ENCODE measurements around the gene SERTAD2.

The SERTAD2 gene

GRCh38 chr2:64698668-64699444, 45.1 kb upstream of the SERTAD2 start:
- H3K27me3 ChIP-seq (ENCODE audit: insufficient read depth, poor library complexity, severe bottlenecking), result no peaks in the 10 kb centered on the region
- no peak overlapping the region for H3K27ac ChIP-seq (replicated peaks)
- no peak overlapping the region for H3K4me3 ChIP-seq (replicated peaks; ENCODE audit: insufficient read depth, low read length)
- TF ChIP-seq SPI1 (IDR thresholded peaks at IDR 0.05; ENCODE audit: borderline replicate concordance, low read depth) (no peak), GABPA (IDR thresholded peaks at IDR 0.05; ENCODE audit: low read depth) (no peak), POLR2AphosphoS5 (IDR thresholded peaks at IDR 0.05; ENCODE audit: low read depth) (no peak), CTCF (IDR thresholded peaks at IDR 0.05; ENCODE audit: insufficient read depth, low read length) (no peak)
- TF ChIP-seq, protein P1, sequence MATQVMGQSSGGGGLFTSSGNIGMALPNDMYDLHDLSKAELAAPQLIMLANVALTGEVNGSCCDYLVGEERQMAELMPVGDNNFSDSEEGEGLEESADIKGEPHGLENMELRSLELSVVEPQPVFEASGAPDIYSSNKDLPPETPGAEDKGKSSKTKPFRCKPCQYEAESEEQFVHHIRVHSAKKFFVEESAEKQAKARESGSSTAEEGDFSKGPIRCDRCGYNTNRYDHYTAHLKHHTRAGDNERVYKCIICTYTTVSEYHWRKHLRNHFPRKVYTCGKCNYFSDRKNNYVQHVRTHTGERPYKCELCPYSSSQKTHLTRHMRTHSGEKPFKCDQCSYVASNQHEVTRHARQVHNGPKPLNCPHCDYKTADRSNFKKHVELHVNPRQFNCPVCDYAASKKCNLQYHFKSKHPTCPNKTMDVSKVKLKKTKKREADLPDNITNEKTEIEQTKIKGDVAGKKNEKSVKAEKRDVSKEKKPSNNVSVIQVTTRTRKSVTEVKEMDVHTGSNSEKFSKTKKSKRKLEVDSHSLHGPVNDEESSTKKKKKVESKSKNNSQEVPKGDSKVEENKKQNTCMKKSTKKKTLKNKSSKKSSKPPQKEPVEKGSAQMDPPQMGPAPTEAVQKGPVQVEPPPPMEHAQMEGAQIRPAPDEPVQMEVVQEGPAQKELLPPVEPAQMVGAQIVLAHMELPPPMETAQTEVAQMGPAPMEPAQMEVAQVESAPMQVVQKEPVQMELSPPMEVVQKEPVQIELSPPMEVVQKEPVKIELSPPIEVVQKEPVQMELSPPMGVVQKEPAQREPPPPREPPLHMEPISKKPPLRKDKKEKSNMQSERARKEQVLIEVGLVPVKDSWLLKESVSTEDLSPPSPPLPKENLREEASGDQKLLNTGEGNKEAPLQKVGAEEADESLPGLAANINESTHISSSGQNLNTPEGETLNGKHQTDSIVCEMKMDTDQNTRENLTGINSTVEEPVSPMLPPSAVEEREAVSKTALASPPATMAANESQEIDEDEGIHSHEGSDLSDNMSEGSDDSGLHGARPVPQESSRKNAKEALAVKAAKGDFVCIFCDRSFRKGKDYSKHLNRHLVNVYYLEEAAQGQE (IDR thresholded peaks at IDR 0.05; ENCODE audit: insufficient replicate concordance, low read depth), result no peak
- no peak for DNase-seq (ENCODE audit: low read depth in 1 of 2, low spot score in 1 of 2)

GRCh38 chr2:64698177-64698643, 44.5 kb upstream of the SERTAD2 start:
- H3K27ac ChIP-seq (replicated peaks), result no peak overlapping the region
- no peaks in the 10 kb centered on the region for H3K27me3 ChIP-seq (ENCODE audit: insufficient read depth, poor library complexity, severe bottlenecking)
- TF ChIP-seq GABPA (IDR thresholded peaks at IDR 0.05; ENCODE audit: low read depth) (no peak), CTCF (IDR thresholded peaks at IDR 0.05; ENCODE audit: insufficient read depth, low read length) (no peak), POLR2AphosphoS5 (IDR thresholded peaks at IDR 0.05; ENCODE audit: low read depth) (no peak), SPI1 (IDR thresholded peaks at IDR 0.05; ENCODE audit: borderline replicate concordance, low read depth) (no peak)
- TF ChIP-seq, protein P1 (IDR thresholded peaks at IDR 0.05; ENCODE audit: insufficient replicate concordance, low read depth), result no peak
- DNase-seq (ENCODE audit: low read depth in 1 of 2, low spot score in 1 of 2), result no peak
- no peak overlapping the region for H3K4me3 ChIP-seq (replicated peaks; ENCODE audit: insufficient read depth, low read length)

DNA sequence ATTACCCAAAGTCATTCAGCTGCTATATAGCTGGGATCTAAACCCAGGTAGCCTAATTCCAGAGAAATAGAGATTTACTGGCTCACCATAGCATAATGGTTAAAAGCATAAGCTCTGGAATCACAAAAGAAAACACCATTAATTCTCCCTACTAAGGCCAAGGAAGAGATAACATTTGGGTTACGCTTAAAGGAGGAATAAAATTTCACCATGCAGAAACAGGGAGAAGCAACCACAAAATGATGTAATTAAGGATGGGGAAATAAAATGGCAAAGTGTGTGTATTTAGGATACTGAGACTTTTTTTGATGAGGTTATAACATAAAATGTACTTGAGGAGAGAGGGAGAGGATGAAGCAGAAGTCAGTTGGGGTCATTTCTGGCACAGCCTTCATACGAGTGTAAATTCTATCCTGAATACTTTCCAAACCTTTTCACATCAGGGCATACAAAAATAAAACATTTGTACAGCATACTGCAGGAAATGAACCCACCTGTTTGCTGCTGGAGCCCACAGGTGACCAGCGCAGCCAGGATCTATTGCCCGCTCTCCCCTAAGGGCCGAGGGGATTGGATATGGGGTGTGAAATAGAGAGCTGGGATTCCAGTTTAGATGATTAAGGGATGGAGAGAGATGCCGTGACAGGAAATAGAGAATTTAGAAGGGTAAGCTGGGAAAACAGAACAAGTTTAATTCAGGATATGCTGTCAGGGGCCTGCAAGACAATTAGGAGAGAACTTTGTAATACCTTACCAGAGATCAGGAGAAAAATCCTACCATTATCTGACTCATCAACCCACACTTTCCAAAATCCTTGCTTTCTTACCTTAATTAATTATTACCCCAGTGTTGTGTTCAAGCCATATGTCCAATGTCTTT, 43.8 kb upstream of the SERTAD2 start:
- Histone ChIP-seq H3K27me3 (ENCODE audit: insufficient read depth, poor library complexity, severe bottlenecking) (no peaks in the 10 kb centered on the region), H3K27ac (replicated peaks) (no peak overlapping the region), H3K4me3 (replicated peaks; ENCODE audit: insufficient read depth, low read length) (no peak overlapping the region)
- TF ChIP-seq SPI1 (IDR thresholded peaks at IDR 0.05; ENCODE audit: borderline replicate concordance, low read depth) (no peak), POLR2AphosphoS5 (IDR thresholded peaks at IDR 0.05; ENCODE audit: low read depth) (no peak), GABPA (IDR thresholded peaks at IDR 0.05; ENCODE audit: low read depth) (no peak), CTCF (IDR thresholded peaks at IDR 0.05; ENCODE audit: insufficient read depth, low read length) (no peak)
- TF ChIP-seq, protein P1 (IDR thresholded peaks at IDR 0.05; ENCODE audit: insufficient replicate concordance, low read depth), result no peak
- DNase-seq (ENCODE audit: low read depth in 1 of 2, low spot score in 1 of 2), result peak in 1 of 2 experiments; percentile 28
